OCI-LY7 (cell line): ENCODE results near the gene COL16A1. TPM values are rescaled to one million over a fixed set of nuclear protein-coding genes. Genes with fewer than 3 reads are reported as not detected.

Experiments used
- BruUV-seq: library from RNA; stranded (reverse); fragments of 400-500 nt; replicated peaks from 2 replicates; lab custom pipeline; 2021; lab: Mats Ljungman, UMichigan
- CTCF ChIA-PET: fragments of 300-600 bp; sonication (Branson Sonifier 250); formaldehyde crosslinking; loops from one replicate; lab custom pipeline; 2022; ENCODE audit warnings: antibody characterized with exemption; ENCODE audit not compliant: unreplicated experiment; lab: Charles Lee
- POLR2A ChIA-PET: fragments of 300-600 bp; sonication (Branson Sonifier 250); formaldehyde crosslinking; loops from one replicate; lab custom pipeline; 2022; ENCODE audit warnings: antibody characterized with exemption; lab: Charles Lee
- DNase-seq: peaks from one replicate; pipeline ENCODE4 v3.0.0-alpha.2; 2015; ENCODE audit warnings: low spot score
- H2AFZ ChIP-seq: fragments of 200-600 bp; sonication (generic), shearing (Covaris generic); 2 replicates; pipeline ENCODE4 v1.6.1; 2014; ENCODE audit warnings: mild to moderate bottlenecking, antibody characterized with exemption, low read length, moderate library complexity
- H3K27ac ChIP-seq: fragments of 200-600 bp; sonication (generic); 2 replicates; pipeline ENCODE4 v1.5.1; 2014; ENCODE audit warnings: mixed run types, low read depth, mild to moderate bottlenecking, moderate library complexity, low read length, inconsistent platforms; ENCODE audit not compliant: poor library complexity, severe bottlenecking
- H3K36me3 ChIP-seq: fragments of 200-600 bp; sonication (generic); 2 replicates; pipeline ENCODE4 v1.6.1; 2014; ENCODE audit warnings: mild to moderate bottlenecking, antibody characterized with exemption, low read length, moderate library complexity, mixed read lengths; ENCODE audit not compliant: insufficient read depth
- H3K4me1 ChIP-seq: fragments of 200-600 bp; sonication (generic); 2 replicates; pipeline ENCODE4 v1.5.1; 2014; ENCODE audit warnings: mild to moderate bottlenecking, low read length; ENCODE audit not compliant: insufficient read depth, poor library complexity, severe bottlenecking
- H3K4me2 ChIP-seq: fragments of 200-600 bp; sonication (generic); 2 replicates; pipeline ENCODE4 v1.6.1; 2014; ENCODE audit warnings: mild to moderate bottlenecking, low read length
- H3K4me3 ChIP-seq: fragments of 200-600 bp; sonication (generic); 2 replicates; pipeline ENCODE4 v1.5.1; 2014; ENCODE audit warnings: mild to moderate bottlenecking, low read depth, low read length; ENCODE audit not compliant: poor library complexity, severe bottlenecking
- H3K79me2 ChIP-seq: fragments of 200-600 bp; sonication (generic); 2 replicates; pipeline ENCODE4 v1.6.1; 2016; ENCODE audit warnings: low read depth, mild to moderate bottlenecking, low read length, moderate library complexity, mixed read lengths; ENCODE audit not compliant: insufficient read depth
- H3K9me2 ChIP-seq: fragments of 200-600 bp; sonication (generic); 2 replicates; pipeline ENCODE4 v1.6.1; 2016; ENCODE audit warnings: mild to moderate bottlenecking, low read length, mixed read lengths; ENCODE audit not compliant: insufficient read depth
- H3K9me3 ChIP-seq: fragments of 200-600 bp; sonication (generic); 2 replicates; pipeline ENCODE4 v1.6.1; 2014; ENCODE audit warnings: mild to moderate bottlenecking, mixed run types, low read length, mixed read lengths
- H4K20me1 ChIP-seq: fragments of 200-600 bp; sonication (generic); 2 replicates; pipeline ENCODE4 v1.6.1; 2014; ENCODE audit warnings: mild to moderate bottlenecking, antibody characterized with exemption, low read length, moderate library complexity, mixed read lengths; ENCODE audit not compliant: insufficient read depth
- EZH2phosphoT487 ChIP-seq: fragments of 200-600 bp; sonication (generic); IDR thresholded peaks from 2 replicates; pipeline ENCODE4 v1.6.1; 2018; ENCODE audit warnings: low read depth, borderline replicate concordance, mild to moderate bottlenecking, mixed run types, antibody characterized with exemption, low read length, moderate library complexity, mixed read lengths
- intact Hi-C: fragments of 100-400 bp; cut with micrococcal nuclease; formaldehyde crosslinking; loops from one replicate; pipeline ENCODE4 v1.10.0; 2022; ENCODE audit not compliant: unreplicated experiment
- total RNA-seq, 2 experiments: library from RNA; depleted of rRNA in 1 of 2; stranded (reverse); fragments of >200 nt in 1 of 2; shearing (Covaris generic) in 1 of 2; gene quantifications; 2 replicates each; pipeline ENCODE4 v1.2.3, GENCODE V29; 2014 to 2022
- TF ChIP-seq, protein P1 (sequence below): fragments of 200-600 bp; sonication (generic); conservative IDR thresholded peaks from 2 replicates; pipeline ENCODE4 v1.5.1; 2014; ENCODE audit warnings: mild to moderate bottlenecking, antibody characterized with exemption, low read length, moderate library complexity, mixed read lengths

Gene COL16A1
- total RNA-seq, 2 experiments from 2014 or later = not detected

DNA sequence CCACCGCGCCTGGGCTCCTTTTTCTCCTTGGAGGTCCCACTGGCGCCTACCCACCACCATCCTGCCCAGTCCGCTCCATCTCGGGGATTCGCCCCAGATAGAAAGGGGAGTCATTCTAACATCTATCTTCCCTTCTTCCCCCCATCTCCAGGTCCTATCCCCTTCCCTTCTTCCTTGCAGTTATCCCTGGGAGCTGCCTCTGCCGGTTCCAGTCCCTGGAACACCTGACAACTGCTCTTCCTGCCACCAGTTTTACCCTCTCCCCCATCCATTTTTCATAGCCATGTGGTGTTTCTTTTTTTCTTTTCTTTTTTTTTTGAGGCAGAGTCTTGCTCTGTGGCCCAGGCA lies 12.0 kb upstream of the COL16A1 start:
- Histone ChIP-seq H3K4me1 (no peaks in the 10 kb centered on the region), H3K79me2 (no peaks in the 10 kb centered on the region), H3K4me3 (no peak overlapping the region), H3K27ac (no peak overlapping the region), H4K20me1 (no peaks in the 10 kb centered on the region), H3K4me2 (no peak overlapping the region), H2AFZ (no peak overlapping the region), H3K9me3 (no peaks in the 10 kb centered on the region), H3K36me3 (no peaks in the 10 kb centered on the region), H3K9me2 (no peaks in the 10 kb centered on the region)
- BruUV-seq = no TSS peak
- no peak for TF ChIP-seq EZH2phosphoT487
- TF ChIP-seq, protein P1, sequence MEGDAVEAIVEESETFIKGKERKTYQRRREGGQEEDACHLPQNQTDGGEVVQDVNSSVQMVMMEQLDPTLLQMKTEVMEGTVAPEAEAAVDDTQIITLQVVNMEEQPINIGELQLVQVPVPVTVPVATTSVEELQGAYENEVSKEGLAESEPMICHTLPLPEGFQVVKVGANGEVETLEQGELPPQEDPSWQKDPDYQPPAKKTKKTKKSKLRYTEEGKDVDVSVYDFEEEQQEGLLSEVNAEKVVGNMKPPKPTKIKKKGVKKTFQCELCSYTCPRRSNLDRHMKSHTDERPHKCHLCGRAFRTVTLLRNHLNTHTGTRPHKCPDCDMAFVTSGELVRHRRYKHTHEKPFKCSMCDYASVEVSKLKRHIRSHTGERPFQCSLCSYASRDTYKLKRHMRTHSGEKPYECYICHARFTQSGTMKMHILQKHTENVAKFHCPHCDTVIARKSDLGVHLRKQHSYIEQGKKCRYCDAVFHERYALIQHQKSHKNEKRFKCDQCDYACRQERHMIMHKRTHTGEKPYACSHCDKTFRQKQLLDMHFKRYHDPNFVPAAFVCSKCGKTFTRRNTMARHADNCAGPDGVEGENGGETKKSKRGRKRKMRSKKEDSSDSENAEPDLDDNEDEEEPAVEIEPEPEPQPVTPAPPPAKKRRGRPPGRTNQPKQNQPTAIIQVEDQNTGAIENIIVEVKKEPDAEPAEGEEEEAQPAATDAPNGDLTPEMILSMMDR = no peak; the same call in 1 of the 2 replicates
- intact Hi-C loops = no loop called here
- POLR2A ChIA-PET = no interaction called here
- CTCF ChIA-PET = interaction anchor here (0.5 kb wide), 1 partner anchor 30 kb away, joined by 3 read pairs; no protein-coding TSS in a partner anchor
- DNase-seq = no peak

GRCh38 chr1:31715087-31715872 lies 11.5 kb upstream of the COL16A1 start:
- H3K36me3 ChIP-seq = no peaks in the 10 kb centered on the region
- no peaks in the 10 kb centered on the region for H3K9me3 ChIP-seq
- intact Hi-C loops = no loop called here
- H3K4me3 ChIP-seq = no peak overlapping the region
- H3K4me1 ChIP-seq = no peaks in the 10 kb centered on the region
- ChIA-PET POLR2A (no interaction called here), CTCF (interaction anchor here (0.5 to 1.4 kb wide), 2 partner anchors 30 kb away, joined by 3 to 9 read pairs; no protein-coding TSS in a partner anchor)
- TF ChIP-seq, protein P1 = peak; percentile 55
- no peak for TF ChIP-seq EZH2phosphoT487
- no TSS peak for BruUV-seq
- H3K27ac ChIP-seq = no peak overlapping the region
- H3K79me2 ChIP-seq = no peaks in the 10 kb centered on the region
- no peaks in the 10 kb centered on the region for H3K9me2 ChIP-seq
- no peak overlapping the region for H2AFZ ChIP-seq
- DNase-seq = peak; percentile 10
- no peaks in the 10 kb centered on the region for H4K20me1 ChIP-seq
- H3K4me2 ChIP-seq = peak overlapping the region; percentile 41; the same call in 1 of the 2 replicates
